HG03108 (cell line): ENCODE data around the gene NAPEPLD.
A peak's percentile ranks its signal among the peaks of the same experiment; 100 is the strongest.
"Not testable (repeated sequence)": the region's sequence is repeated elsewhere in the genome, so short reads cannot be mapped to it uniquely, and the experiment has no call there.

Experiments
- ATAC-seq: cut with Tn5 transposase; IDR thresholded peaks from one replicate; pipeline ENCODE4 v1.9.1; 2021; ENCODE audit warnings: moderate library complexity; ENCODE audit not compliant: unreplicated experiment

Gene NAPEPLD

GRCh38 chr7:103148994-103149807, at the start of gene NAPEPLD:
Gene NAPEPLD (minus strand): TSS chr7:103149099. CDS start chr7:103128776, 20,323 bp downstream.
- ATAC-seq, result peak; percentile 83

DNA sequence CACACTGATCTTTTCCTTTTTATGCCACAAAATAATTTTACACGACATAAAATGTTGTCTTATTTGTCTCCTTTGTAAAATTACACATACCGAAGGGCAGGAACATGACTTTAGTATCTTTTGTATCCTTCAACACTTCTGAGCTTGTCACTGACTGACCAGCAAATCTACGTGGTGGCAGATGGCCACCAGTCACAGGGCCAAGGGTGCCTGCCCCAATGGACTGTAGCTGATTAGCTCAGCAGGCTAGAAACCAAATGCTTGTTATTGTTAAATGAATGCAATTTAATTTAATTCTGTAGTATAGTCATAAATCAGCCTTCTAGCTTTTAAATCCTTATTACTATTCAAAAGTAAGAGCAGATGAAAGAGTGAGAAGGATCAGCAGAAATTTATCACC, 49.2 kb upstream of the NAPEPLD start:
- ATAC-seq, result not testable (repeated sequence)

DNA sequence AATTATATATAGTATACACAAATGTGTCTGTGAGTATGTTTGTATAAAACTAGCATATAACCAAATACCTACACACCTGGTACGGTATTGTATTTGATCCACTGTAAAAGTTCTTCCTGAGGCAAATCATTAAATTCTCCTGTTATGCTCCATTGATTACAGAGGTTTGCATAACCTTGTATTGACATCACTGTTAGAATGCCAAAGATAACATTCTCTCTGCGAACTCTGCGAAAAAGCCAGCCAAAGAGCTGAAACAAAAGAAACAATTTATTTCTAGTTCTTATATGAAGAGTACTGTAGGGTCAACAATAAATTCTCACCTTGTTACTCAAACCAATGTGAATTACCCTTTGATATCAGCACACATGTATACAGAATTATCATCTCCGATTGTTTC, 46.5 kb upstream of the NAPEPLD start:
- ATAC-seq, result not testable (repeated sequence)

DNA sequence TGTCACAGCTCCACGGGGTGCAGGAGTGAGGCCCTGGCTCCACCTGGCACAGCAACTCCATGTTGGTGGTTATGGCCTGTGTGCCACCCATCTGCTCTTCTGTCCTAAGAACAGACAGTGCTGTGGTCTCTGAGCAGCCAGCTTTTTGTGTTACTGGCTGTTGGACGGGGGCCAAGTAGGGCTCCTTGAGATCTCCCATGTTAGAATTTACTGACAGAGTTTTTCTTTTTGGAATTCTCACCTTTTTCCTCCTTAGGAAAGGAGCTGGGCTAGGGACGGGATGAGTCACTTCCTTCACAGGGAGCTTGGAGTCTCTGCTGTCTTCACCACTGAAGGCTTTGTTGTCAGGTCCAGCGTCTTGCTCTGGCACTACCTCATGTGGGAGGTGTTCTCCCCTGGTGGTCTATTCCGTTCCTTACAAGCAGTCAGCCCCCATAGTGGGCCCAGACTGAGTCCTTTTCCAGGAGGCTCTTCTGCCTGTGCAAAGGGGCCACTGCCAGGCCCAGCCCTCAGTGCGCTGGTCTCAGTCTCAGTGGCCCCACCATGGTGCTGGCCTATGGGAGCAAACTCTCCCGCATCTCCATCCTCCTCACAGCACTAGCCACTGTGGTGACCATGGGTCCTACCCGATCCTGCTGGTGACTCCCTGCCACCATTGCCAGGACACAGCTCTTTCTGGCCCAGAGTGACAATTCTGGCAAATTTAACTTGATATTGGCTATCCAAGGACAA, 23.7 kb upstream of the NAPEPLD start:
- not testable (repeated sequence) for ATAC-seq

- not testable (repeated sequence) for ATAC-seq
Observed at GRCh38 chr7:103171695-103172414, 23.0 kb upstream of the NAPEPLD start.

DNA sequence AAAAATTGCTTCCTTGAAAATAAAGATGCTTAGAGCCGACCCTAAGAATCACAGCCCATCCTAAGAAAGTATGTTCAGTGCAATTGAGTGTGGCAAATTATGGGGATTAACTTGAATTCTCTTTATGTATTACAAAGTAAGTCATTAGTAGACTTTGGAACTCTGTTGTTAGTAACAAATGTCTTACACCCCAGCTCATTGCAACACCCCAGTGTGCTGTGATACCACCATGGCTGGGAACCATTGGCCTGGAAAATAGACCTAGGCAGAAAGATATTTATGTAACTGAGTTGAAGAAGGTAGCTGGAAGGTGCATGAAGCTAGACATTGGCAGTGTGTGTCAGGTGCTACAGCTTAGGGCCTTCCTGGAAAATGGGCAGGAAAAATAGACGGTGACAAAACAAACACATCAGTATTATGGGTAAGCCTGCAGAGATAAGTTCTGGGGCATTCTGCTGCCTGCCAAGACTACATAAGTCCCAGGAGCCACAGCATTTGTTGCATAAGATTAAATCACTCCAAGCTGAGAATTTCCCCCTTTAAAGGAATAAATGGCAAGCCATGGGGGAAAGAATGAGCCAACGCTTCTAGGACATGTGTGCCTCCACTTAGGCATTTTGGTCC, 18.1 kb upstream of the NAPEPLD start:
- not testable (repeated sequence) for ATAC-seq

DNA sequence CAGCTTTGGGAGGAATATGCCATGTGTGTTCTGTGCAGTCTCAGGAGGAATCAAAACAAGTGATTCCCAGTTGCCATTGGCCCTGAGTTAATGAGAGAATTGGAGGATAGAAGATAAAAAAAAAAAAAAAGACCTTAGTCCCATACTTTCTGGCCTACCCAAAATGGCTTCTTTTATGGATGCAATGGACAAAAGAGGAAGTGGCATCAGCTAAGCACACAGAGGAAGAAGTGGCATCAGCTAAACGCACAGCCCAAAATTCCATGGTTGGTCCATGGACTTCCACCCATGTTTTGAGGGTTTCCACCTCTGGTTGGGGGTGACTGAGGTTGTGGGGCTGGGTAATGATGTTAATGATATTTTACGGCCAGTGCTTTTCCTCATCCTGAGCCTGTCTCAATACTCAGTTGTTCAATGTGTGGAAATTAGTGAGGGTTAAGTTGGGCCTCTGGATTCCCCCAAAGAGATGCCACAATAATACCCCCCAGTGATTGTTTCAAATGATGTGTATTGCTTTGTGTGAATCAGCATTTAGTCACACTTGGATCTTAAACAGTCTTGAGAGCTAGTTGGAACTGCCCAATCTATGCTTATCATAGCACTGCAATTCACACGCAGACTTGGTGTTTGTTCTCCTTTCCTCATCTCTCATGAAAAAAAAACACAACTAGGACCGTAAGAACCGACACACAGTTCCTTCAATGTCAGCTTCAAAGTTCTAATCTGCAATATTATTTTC, 14.4 kb upstream of the NAPEPLD start:
- not testable (repeated sequence) for ATAC-seq

- not testable (repeated sequence) for ATAC-seq
Observed at GRCh38 chr7:103162641-103163040, 13.7 kb upstream of the NAPEPLD start.

GRCh38 chr7:103161998-103162616, 13.2 kb upstream of the NAPEPLD start:
- ATAC-seq, result not testable (repeated sequence)

DNA sequence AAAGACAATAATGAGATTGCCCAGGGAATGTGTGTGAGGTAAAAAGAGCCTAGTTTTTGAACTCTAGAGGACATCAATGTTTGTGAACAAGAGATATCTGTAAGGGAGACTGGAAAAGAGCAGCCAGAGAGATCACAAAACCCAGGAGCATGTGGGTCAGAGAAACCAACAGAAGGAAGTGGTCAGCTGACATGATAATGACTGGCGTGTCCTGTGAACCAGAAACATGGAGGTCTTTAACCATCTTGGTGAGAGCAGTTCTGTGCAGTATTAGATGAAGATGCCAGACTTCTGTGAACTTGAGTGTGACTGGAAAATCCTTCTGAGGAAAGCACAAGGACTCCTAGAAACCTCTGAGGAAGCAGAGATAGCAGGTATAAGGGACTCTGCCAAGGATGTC, 10.2 kb upstream of the NAPEPLD start:
- not testable (repeated sequence) for ATAC-seq

DNA sequence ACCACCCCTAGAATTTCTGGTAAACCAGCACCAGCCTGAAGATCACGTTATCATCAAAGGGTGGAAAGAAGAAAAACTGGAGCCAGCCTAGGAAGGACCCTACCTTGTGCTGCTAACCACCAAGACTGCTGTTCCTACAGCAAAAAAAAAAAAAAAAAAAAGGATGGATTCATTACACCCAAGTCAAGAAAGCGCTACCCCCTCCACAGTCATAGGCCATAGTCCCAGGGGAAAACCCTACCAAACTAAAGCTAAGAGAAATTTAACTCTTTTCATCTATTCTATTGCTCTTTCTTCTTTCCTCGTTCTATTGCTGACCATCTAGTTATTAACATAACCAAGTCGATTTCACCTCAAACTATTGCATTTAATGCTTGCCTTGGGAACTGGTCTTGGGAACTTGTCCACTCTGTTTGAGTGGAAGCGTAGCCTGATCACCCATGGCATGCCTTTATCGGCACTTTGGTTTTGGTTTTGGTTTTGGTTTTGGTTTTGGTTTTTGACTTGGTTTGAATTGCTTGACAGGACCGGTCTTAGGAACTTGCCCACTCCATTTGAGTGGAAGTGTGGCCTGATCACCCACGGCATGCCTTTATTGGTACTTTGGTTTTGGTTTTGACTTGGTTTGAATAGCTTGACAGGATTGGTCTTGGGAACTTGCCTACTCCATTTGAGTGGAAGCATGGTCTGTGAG, 6.6 kb upstream of the NAPEPLD start:
- ATAC-seq, result not testable (repeated sequence)

- no peak for ATAC-seq
Observed at GRCh38 chr7:103154042-103154441, 5.1 kb upstream of the NAPEPLD start.

DNA sequence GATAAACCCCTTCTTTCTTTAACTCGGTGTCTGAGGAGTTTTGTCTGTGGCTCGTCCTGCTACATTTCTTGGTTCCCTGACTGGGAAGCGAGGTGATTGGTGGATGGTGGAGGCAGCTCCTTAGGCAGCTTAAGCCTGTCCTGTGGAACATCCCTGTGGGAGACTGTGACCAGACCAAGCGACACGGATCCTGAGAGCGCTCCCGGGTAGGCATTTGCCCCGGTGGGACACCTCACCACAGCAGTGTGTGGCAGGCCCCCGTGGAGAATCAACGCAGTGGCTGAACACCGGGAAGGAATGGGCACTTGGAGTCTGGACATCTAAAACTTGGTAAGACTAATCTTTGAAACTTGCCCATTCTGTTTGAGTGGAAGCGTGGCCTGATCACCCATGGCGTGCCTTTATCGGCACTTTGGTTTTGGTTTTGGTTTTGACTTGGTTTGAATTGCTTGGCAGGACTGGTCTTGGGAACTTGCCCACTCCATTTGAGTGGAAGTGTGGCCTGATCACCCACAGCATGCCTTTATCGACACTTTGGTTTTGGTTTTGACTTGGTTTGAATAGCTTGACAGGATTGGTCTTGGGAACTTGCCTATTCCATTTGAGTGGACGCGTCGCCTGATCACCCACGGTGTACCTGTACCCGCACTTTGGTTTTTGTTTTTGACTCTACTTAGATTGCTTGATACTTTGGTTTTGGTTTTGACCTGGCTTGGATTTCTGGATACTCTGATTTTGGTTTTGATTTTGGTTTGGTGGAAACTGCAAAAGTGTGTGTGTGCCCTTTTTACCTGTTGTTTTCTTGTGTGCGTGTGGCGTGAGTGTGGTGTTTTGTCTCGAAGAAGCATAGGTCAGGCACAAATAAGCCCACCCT, 4.1 kb upstream of the NAPEPLD start:
- not testable (repeated sequence) for ATAC-seq

GRCh38 chr7:103151993-103152676, 3.2 kb upstream of the NAPEPLD start:
- ATAC-seq, result not testable (repeated sequence)

DNA sequence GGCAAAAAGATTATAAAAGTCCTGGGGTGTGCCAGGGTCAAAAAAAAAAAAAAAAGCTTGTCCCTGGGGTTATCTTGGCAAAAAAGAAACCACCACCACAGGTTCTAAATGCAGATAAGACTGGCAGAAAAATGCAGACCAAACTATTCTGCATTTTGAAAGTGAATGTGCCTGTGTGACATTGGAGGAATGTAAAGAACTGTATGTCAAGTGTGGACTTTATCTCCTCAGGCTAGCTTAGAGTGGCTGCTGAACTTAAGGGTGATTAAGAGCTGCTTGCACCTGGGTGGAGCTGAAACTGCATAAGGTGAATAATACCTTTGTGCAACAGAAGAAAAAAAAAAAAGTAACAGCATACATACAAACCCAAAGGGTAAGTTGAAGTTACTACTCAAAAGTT, 1.3 kb upstream of the NAPEPLD start:
- ATAC-seq, result no peak

DNA sequence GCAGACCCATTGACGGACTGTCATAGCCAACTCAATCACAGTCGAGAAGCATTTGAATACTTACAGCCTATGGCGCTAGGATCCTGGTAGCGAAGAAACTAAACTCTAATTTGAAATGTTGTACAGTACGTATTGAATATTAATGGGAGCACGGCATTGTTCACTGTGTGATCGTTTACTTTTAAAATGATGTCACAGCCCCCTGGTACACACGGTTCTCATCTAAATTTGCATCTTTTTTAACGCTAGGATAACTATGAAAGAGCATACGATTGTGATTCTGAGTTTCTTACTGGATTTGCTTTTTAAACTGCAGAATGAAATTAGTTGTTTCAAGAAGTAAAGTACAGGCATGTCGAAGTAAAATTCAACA, 895 bp upstream of the NAPEPLD start:
- ATAC-seq, result no peak

- ATAC-seq, result no peak
Observed at GRCh38 chr7:103148131-103148993, 537 bp downstream of the NAPEPLD start.
